Measurements from ENCODE around the gene CLDN6.

- TF ChIP-seq, protein P1, sequence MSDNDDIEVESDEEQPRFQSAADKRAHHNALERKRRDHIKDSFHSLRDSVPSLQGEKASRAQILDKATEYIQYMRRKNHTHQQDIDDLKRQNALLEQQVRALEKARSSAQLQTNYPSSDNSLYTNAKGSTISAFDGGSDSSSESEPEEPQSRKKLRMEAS (IDR thresholded peaks at IDR 0.05) = no peak
- TF ChIP-seq MAFF (IDR thresholded peaks at IDR 0.05; ENCODE audit: low read depth, low read length) = no peak
- TF ChIP-seq, protein P2, sequence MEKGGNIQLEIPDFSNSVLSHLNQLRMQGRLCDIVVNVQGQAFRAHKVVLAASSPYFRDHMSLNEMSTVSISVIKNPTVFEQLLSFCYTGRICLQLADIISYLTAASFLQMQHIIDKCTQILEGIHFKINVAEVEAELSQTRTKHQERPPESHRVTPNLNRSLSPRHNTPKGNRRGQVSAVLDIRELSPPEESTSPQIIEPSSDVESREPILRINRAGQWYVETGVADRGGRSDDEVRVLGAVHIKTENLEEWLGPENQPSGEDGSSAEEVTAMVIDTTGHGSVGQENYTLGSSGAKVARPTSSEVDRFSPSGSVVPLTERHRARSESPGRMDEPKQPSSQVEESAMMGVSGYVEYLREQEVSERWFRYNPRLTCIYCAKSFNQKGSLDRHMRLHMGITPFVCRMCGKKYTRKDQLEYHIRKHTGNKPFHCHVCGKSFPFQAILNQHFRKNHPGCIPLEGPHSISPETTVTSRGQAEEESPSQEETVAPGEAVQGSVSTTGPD (CRISPR knock-in tag; IDR thresholded peaks at IDR 0.05) = no peak
Measured at GRCh38 chr16:2968368-2968737, 49.6 kb downstream of the CLDN6 start.
